Measurements from ENCODE around the gene PTRHD1.

Gene PTRHD1

DNA sequence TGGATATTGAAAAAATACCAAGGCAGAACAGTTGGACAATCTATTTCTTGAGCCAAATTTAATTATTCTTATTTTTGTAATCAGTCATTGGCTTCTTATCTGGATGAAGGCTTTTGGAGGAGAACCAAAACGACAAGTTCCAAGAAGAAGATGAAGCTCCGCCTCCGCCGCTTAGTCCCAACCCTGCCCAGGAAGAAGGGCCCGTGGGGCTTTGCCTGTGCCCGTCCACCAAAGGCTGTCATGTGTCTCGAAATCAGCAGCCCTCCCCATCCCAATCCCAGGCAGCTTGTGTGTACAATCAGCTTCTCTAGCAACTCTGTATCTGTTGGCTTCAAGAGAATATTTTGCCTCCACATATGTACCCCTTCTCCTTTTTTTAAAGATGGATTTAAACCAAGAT, 24.6 kb downstream of the PTRHD1 start:
- TF ChIP-seq EZH2 (IDR thresholded peaks at IDR 0.05; ENCODE audit: borderline replicate concordance, low read depth, low read length, severe bottlenecking) (no peak), CTCF (IDR thresholded peaks at IDR 0.05; ENCODE audit: borderline replicate concordance, extremely low read depth, low read length, poor library complexity, severe bottlenecking) (no peak)
- no peaks in the 10 kb centered on the region for H3K9me3 ChIP-seq (ENCODE audit: insufficient read depth, low read length, severe bottlenecking)
- no peaks in the 10 kb centered on the region for H3K4me1 ChIP-seq (ENCODE audit: insufficient read depth, low read length)
- no peaks in the 10 kb centered on the region for H3K79me2 ChIP-seq (ENCODE audit: insufficient read depth, low read length)
- H3K36me3 ChIP-seq (ENCODE audit: insufficient read depth, low read length): peaks cover 25% of the 10 kb centered on the region
- ATAC-seq (ENCODE audit: insufficient read depth, low read depth) (no peak), DNase-seq (no peak)
- H4K20me1 ChIP-seq (ENCODE audit: insufficient read depth, low read length): no peaks in the 10 kb centered on the region
- H3K4me2 ChIP-seq (ENCODE audit: insufficient read depth, low read length): no peak overlapping the region
- no peak overlapping the region for H3K4me3 ChIP-seq (ENCODE audit: low read depth in 1 of 2, low read length in 2 of 2)
- no peaks in the 10 kb centered on the region for H3K27me3 ChIP-seq (ENCODE audit: insufficient read depth, low read length, poor library complexity)
- no peak overlapping the region for H3K9ac ChIP-seq (ENCODE audit: low read depth, low read length)
- no peak overlapping the region for H2AFZ ChIP-seq (ENCODE audit: low read depth, low read length)
- H3K27ac ChIP-seq (ENCODE audit: low read length): no peak overlapping the region

- Histone ChIP-seq H3K79me2 (ENCODE audit: insufficient read depth, low read length) (no peaks in the 10 kb centered on the region), H3K36me3 (ENCODE audit: insufficient read depth, low read length) (peaks cover 27% of the 10 kb centered on the region), H3K4me3 (ENCODE audit: low read depth in 1 of 2, low read length in 2 of 2) (no peak overlapping the region), H3K9ac (ENCODE audit: low read depth, low read length) (no peak overlapping the region), H3K27ac (ENCODE audit: low read length) (no peak overlapping the region), H3K4me1 (ENCODE audit: insufficient read depth, low read length) (no peaks in the 10 kb centered on the region), H3K27me3 (ENCODE audit: insufficient read depth, low read length, poor library complexity) (no peaks in the 10 kb centered on the region), H3K4me2 (ENCODE audit: insufficient read depth, low read length) (no peak overlapping the region), H4K20me1 (ENCODE audit: insufficient read depth, low read length) (no peaks in the 10 kb centered on the region), H3K9me3 (ENCODE audit: insufficient read depth, low read length, severe bottlenecking) (no peaks in the 10 kb centered on the region), H2AFZ (ENCODE audit: low read depth, low read length) (no peak overlapping the region)
- DNase-seq: no peak
- TF ChIP-seq EZH2 (IDR thresholded peaks at IDR 0.05; ENCODE audit: borderline replicate concordance, low read depth, low read length, severe bottlenecking): no peak
- TF ChIP-seq CTCF (IDR thresholded peaks at IDR 0.05; ENCODE audit: borderline replicate concordance, extremely low read depth, low read length, poor library complexity, severe bottlenecking): no peak
- no peak for ATAC-seq (ENCODE audit: insufficient read depth, low read depth)
Measured at GRCh38 chr2:24768013-24768412, 25.2 kb downstream of the PTRHD1 start.

DNA sequence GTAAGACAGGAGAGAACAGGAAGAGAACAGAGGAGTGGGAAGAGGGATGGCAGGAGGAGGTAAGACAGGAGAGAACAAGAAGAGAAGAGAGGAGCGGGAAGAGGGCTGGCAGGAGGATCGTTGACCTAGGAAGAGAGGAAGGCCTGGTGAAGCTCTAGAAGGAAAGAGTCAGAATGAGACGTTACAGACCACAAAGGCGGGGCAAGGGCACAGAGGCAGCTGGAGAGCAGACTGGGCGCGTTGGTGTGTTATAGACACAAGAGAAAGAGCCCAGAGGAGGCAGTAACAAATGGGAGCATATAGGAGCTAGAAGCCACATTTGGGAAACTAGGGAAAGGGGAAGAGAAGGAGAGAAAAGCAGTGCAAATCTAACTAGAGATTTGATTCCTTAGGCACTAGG, 26.6 kb downstream of the PTRHD1 start:
- Histone ChIP-seq H4K20me1 (ENCODE audit: insufficient read depth, low read length) (no peaks in the 10 kb centered on the region), H3K79me2 (ENCODE audit: insufficient read depth, low read length) (no peaks in the 10 kb centered on the region), H3K4me3 (ENCODE audit: low read depth in 1 of 2, low read length in 2 of 2) (no peak overlapping the region), H2AFZ (ENCODE audit: low read depth, low read length) (no peak overlapping the region), H3K9me3 (ENCODE audit: insufficient read depth, low read length, severe bottlenecking) (no peaks in the 10 kb centered on the region), H3K9ac (ENCODE audit: low read depth, low read length) (no peak overlapping the region), H3K36me3 (ENCODE audit: insufficient read depth, low read length) (peaks cover 38% of the 10 kb centered on the region), H3K27me3 (ENCODE audit: insufficient read depth, low read length, poor library complexity) (no peaks in the 10 kb centered on the region), H3K4me1 (ENCODE audit: insufficient read depth, low read length) (no peaks in the 10 kb centered on the region), H3K4me2 (ENCODE audit: insufficient read depth, low read length) (no peak overlapping the region), H3K27ac (ENCODE audit: low read length) (no peak overlapping the region)
- TF ChIP-seq CTCF (IDR thresholded peaks at IDR 0.05; ENCODE audit: borderline replicate concordance, extremely low read depth, low read length, poor library complexity, severe bottlenecking) (no peak), EZH2 (IDR thresholded peaks at IDR 0.05; ENCODE audit: borderline replicate concordance, low read depth, low read length, severe bottlenecking) (no peak)
- DNase-seq (no peak), ATAC-seq (ENCODE audit: insufficient read depth, low read depth) (no peak; the same call in 2 of the 3 replicates)

DNA sequence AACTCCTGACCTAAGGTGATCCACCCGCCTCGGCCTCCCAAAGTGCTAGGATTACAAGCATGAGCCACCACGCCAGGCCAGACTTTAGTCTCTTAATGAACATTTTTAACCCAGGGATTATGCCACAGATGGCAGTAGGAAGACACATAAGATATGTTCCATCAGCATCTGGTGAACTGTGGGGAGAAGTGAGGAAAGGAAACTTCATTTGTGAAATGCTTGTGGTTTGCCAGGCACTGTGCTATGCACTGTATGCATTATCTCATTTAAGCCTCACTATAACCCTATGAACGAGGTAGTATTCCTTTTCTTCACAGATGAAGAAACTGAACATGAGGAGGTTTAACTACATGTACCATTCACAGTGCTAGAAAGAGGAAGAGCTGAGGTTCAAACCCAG, 29.3 kb downstream of the PTRHD1 start:
- H3K27me3 ChIP-seq (ENCODE audit: insufficient read depth, low read length, poor library complexity): no peaks in the 10 kb centered on the region
- no peaks in the 10 kb centered on the region for H3K79me2 ChIP-seq (ENCODE audit: insufficient read depth, low read length)
- no peak overlapping the region for H2AFZ ChIP-seq (ENCODE audit: low read depth, low read length)
- ATAC-seq (ENCODE audit: insufficient read depth, low read depth) (no peak), DNase-seq (no peak)
- H4K20me1 ChIP-seq (ENCODE audit: insufficient read depth, low read length): no peaks in the 10 kb centered on the region
- H3K4me2 ChIP-seq (ENCODE audit: insufficient read depth, low read length): no peak overlapping the region
- no peak overlapping the region for H3K4me3 ChIP-seq (ENCODE audit: low read depth in 1 of 2, low read length in 2 of 2)
- H3K9me3 ChIP-seq (ENCODE audit: insufficient read depth, low read length, severe bottlenecking): no peaks in the 10 kb centered on the region
- H3K4me1 ChIP-seq (ENCODE audit: insufficient read depth, low read length): no peaks in the 10 kb centered on the region
- no peak for TF ChIP-seq EZH2 (IDR thresholded peaks at IDR 0.05; ENCODE audit: borderline replicate concordance, low read depth, low read length, severe bottlenecking)
- no peak for TF ChIP-seq CTCF (IDR thresholded peaks at IDR 0.05; ENCODE audit: borderline replicate concordance, extremely low read depth, low read length, poor library complexity, severe bottlenecking)
- H3K27ac ChIP-seq (ENCODE audit: low read length): no peak overlapping the region
- no peak overlapping the region for H3K9ac ChIP-seq (ENCODE audit: low read depth, low read length)
- peaks cover 37% of the 10 kb centered on the region for H3K36me3 ChIP-seq (ENCODE audit: insufficient read depth, low read length)

All from DND-41 (cell line).